K562 (cell line): ENCODE data around the gene EPHB1. TPM values are rescaled to one million over a fixed set of nuclear protein-coding genes. Genes with fewer than 3 reads are reported as not detected.

ENCODE experiments used
- ATAC-seq: fragments of 200-7000 bp; cut with Tn5 transposase; 3 replicates; pipeline ENCODE4 v1.9.1; 2020; ENCODE audit warnings: moderate library complexity
- BruUV-seq: library from RNA; stranded (reverse); fragments of 400-500 nt; replicated peaks from 2 replicates; lab custom pipeline; 2021; lab: Mats Ljungman, UMichigan
- CTCF ChIA-PET: fragments of 300-600 bp; formaldehyde crosslinking; extraction: SDS; loops from one replicate; lab custom pipeline; 2021; ENCODE audit warnings: low intra/inter-chr PET ratio; lab: Yijun Ruan, JAX
- POLR2A ChIA-PET: fragments of 300-600, 350-650 bp; sonication (Branson Sonifier 250); formaldehyde crosslinking; extraction: SDS; loops from one replicate; lab custom pipeline; 2021; ENCODE audit warnings: antibody characterized with exemption, inconsistent platforms; lab: Yijun Ruan, JAX
- DNase-seq, 4 experiments: peaks; one replicate each; pipeline versions ENCODE4 v3.0.0 to v3.0.0-alpha.2; 2011 to 2018; ENCODE audit warnings: low spot score in 3 of 4, mixed read lengths in 3 of 4; ENCODE audit errors: extremely low read depth in 1 of 4
- FAIRE-seq: peaks from 2 replicates; lab custom pipeline; 2011; peaks lifted over from hg19 to GRCh38; lab: Jason Lieb, UNC
- H2AFZ ChIP-seq: 2 replicates; pipeline ENCODE4 v1.6.0; 2011; ENCODE audit warnings: low read depth, low read length, control low read depth, inconsistent platforms
- H3K27ac ChIP-seq: fragments of 200-600 bp; 3 replicates; pipeline ENCODE4 v1.8.0; 2011; ENCODE audit warnings: low read depth, mild to moderate bottlenecking, control low read depth, inconsistent platforms, low read length, moderate library complexity, mixed read lengths; ENCODE audit errors: extremely low read depth
- H3K27me3 ChIP-seq, 2 experiments: fragments of 300-600 bp in 1 of 2; 2 replicates in 1 of 2; 3 replicates in 1 of 2; pipeline versions ENCODE4 v1.6.0 to v1.8.0; 2011; ENCODE audit warnings: inconsistent platforms in 2 of 2, low read length in 2 of 2, mild to moderate bottlenecking in 1 of 2, mixed read lengths in 1 of 2, moderate library complexity in 1 of 2; ENCODE audit not compliant: control insufficient read depth in 2 of 2, insufficient read depth in 2 of 2
- H3K36me3 ChIP-seq: fragments of 300-600 bp; 3 replicates; pipeline ENCODE4 v1.8.0; 2011; ENCODE audit warnings: mild to moderate bottlenecking, low read length, inconsistent platforms; ENCODE audit not compliant: control insufficient read depth, insufficient read depth
- H3K4me1 ChIP-seq, 2 experiments: fragments of 200-600 bp in 1 of 2; replicated peaks in 1 of 2; 2 replicates in 1 of 2; 3 replicates in 1 of 2; pipeline versions ENCODE4 v1.5.1 to v1.8.0; 2011; ENCODE audit warnings: inconsistent platforms in 2 of 2, low read length in 2 of 2, mild to moderate bottlenecking in 1 of 2, mixed read lengths in 1 of 2, moderate library complexity in 1 of 2; ENCODE audit not compliant: control insufficient read depth in 2 of 2, insufficient read depth in 2 of 2
- H3K4me2 ChIP-seq: 2 replicates; pipeline ENCODE4 v1.6.1; 2011; ENCODE audit warnings: low read length, control low read depth, inconsistent platforms, mixed read lengths; ENCODE audit not compliant: insufficient read depth
- H3K4me3 ChIP-seq: fragments of 200-600 bp; sonication (generic), shearing (Covaris generic); 2 replicates; pipeline ENCODE4 v1.5.1; 2016; ENCODE audit warnings: control low read depth, inconsistent platforms
- H3K79me2 ChIP-seq: fragments of 200-600 bp; 3 replicates; pipeline ENCODE4 v1.8.0; 2011; ENCODE audit warnings: low read length, inconsistent platforms; ENCODE audit not compliant: control insufficient read depth, insufficient read depth
- H3K9ac ChIP-seq, 2 experiments: 2 replicates each; pipeline versions ENCODE4 v1.6.0 to v1.6.1; 2011; ENCODE audit warnings: low read depth in 2 of 2, low read length in 2 of 2, control low read depth in 1 of 2, inconsistent platforms in 1 of 2, mild to moderate bottlenecking in 1 of 2, mixed read lengths in 1 of 2; ENCODE audit not compliant: insufficient read depth in 1 of 2
- H3K9me1 ChIP-seq: one replicate; pipeline ENCODE4 v1.6.0; 2011; ENCODE audit warnings: inconsistent platforms, mild to moderate bottlenecking, low read length, moderate library complexity; ENCODE audit not compliant: control insufficient read depth, insufficient read depth
- H3K9me3 ChIP-seq: replicated peaks from 2 replicates; pipeline ENCODE4 v1.5.1; 2011; ENCODE audit warnings: low read depth, low read length, inconsistent platforms; ENCODE audit not compliant: control insufficient read depth, insufficient read depth
- H4K20me1 ChIP-seq: replicated peaks from 2 replicates; pipeline ENCODE4 v1.6.1; 2011; ENCODE audit warnings: low read length, inconsistent platforms, mixed read lengths; ENCODE audit not compliant: control insufficient read depth, insufficient read depth
- CEBPZ ChIP-seq: fragments of 150-350 bp; IDR thresholded peaks from 2 replicates; pipeline ENCODE4 v1.6.1; 2014; ENCODE audit warnings: low read depth, mild to moderate bottlenecking, low read length, borderline replicate concordance
- E2F3 ChIP-seq: fragments of 250-450 bp; sonication (Bioruptor Pico); IDR thresholded peaks from 2 replicates; pipeline ENCODE4 v1.4.0; 2020; ENCODE audit warnings: mild to moderate bottlenecking
- E2F5 ChIP-seq: sonication (generic); formaldehyde crosslinking; IDR thresholded peaks from 2 replicates; pipeline ENCODE4 v1.8.0; 2022; ENCODE audit warnings: mild to moderate bottlenecking, missing genetic modification reagents
- GTF2B ChIP-seq: IDR thresholded peaks from 2 replicates; pipeline ENCODE4 v1.6.1; 2011; ENCODE audit not compliant: insufficient read length; ENCODE audit errors: extremely low read depth
- GTF2E2 ChIP-seq: fragments of 200-800 bp; sonication (Bioruptor generic); IDR thresholded peaks from 2 replicates; pipeline ENCODE4 v1.6.1; 2016; ENCODE audit warnings: missing genetic modification characterization, missing compliant biosample characterization
- JUNB ChIP-seq: fragments of 450-650 bp; formaldehyde crosslinking; conservative IDR thresholded peaks from 2 replicates; pipeline ENCODE4 v1.4.0; 2020; ENCODE audit warnings: mild to moderate bottlenecking
- MTA3 ChIP-seq: fragments of 450-650 bp; formaldehyde crosslinking; IDR thresholded peaks from 2 replicates; pipeline ENCODE4 v1.6.1; 2017; ENCODE audit warnings: mild to moderate bottlenecking, borderline replicate concordance
- MYBL2 ChIP-seq, 2 experiments: fragments of 450-650 bp in 1 of 2; sonication (generic) in 1 of 2; formaldehyde crosslinking in 1 of 2; IDR thresholded peaks; 2 replicates each; pipeline versions ENCODE4 v1.6.1 to v1.8.1; 2017 to 2022; ENCODE audit warnings: borderline replicate concordance in 1 of 2, inconsistent platforms in 1 of 2, low read depth in 1 of 2, mild to moderate bottlenecking in 1 of 2, missing genetic modification reagents in 1 of 2, moderate library complexity in 1 of 2
- POLR2AphosphoS5 ChIP-seq: IDR thresholded peaks from 2 replicates; pipeline ENCODE4 v1.6.1; 2011; ENCODE audit warnings: mild to moderate bottlenecking, low read depth, low read length, moderate library complexity; ENCODE audit not compliant: control insufficient read depth, insufficient read depth
- RBM22 ChIP-seq: fragments of 200-400 bp; formaldehyde crosslinking; IDR thresholded peaks from 2 replicates; pipeline ENCODE4 v1.6.1; 2018; ENCODE audit warnings: low read length, low read depth; ENCODE audit not compliant: poor library complexity, severe bottlenecking
- RNF2 ChIP-seq: sonication (generic); IDR thresholded peaks from 2 replicates; pipeline ENCODE4 v1.6.1; 2016
- TCFL5 ChIP-seq: fragments of 250-450 bp; sonication (Bioruptor Pico); conservative IDR thresholded peaks from 2 replicates; pipeline ENCODE4 v1.6.1; 2021; ENCODE audit warnings: mild to moderate bottlenecking, moderate library complexity, matching md5 sums
- ZC3H11A ChIP-seq: IDR thresholded peaks from 2 replicates; pipeline ENCODE4 v1.6.1; 2012; ENCODE audit warnings: low read depth, low read length, improper control_type of control experiment
- ZFP1 ChIP-seq: fragments of 450-650 bp; formaldehyde crosslinking; IDR thresholded peaks from 2 replicates; pipeline ENCODE4 v1.4.0; 2020; ENCODE audit warnings: mild to moderate bottlenecking, mixed read lengths
- ZFPM2 ChIP-seq: fragments of 250-450 bp; sonication (Bioruptor Pico); IDR thresholded peaks from 2 replicates; pipeline ENCODE4 v1.5.1; 2022; ENCODE audit warnings: mild to moderate bottlenecking
- ZNF280B ChIP-seq: fragments of 250-450 bp; sonication (Bioruptor Pico); IDR thresholded peaks from 2 replicates; pipeline ENCODE4 v1.5.1; 2021; ENCODE audit warnings: mild to moderate bottlenecking
- WGBS: fragments of 100-300 bp; shearing (Covaris generic); methylation state at CpG from one replicate; pipeline ENCODE4 v1.1.6; 2016; ENCODE audit warnings: low coverage, mixed read lengths; ENCODE audit not compliant: insufficient coverage; ENCODE audit errors: missing lambda C conversion rate; 5-methylcytosine and 5-hydroxymethylcytosine counted together
- in situ Hi-C: fragments of 300-500 bp; cut with MboI; formaldehyde crosslinking; loops from 4 replicates; pipeline ENCODE4 v1.15.0; 2018; ENCODE audit warnings: inconsistent platforms, mixed read lengths
- intact Hi-C: fragments of 100-400 bp; cut with micrococcal nuclease; formaldehyde crosslinking; loops from 2 replicates; pipeline ENCODE4 v1.14.2; 2022
- polyA plus RNA-seq, 8 experiments: library from polyadenylated mRNA; depleted of rRNA in 4 of 8; stranded (reverse) in 5 of 8; unstranded in 3 of 8; fragments of >200 nt; fragmentation: Nextera tagmentation in 2 of 8; fragmentation: Illumina TruSeq in 1 of 8; extraction: Ambion mirVana in 2 of 8; extraction: Trizol in 1 of 8; gene quantifications; 2 replicates each; pipeline versions ENCODE4 v1.2.1 to v1.2.3, GENCODE V29; 2011 to 2014; ENCODE audit warnings: inconsistent platforms in 1 of 8, missing spikeins in 1 of 8
- total RNA-seq, 7 experiments: library from RNA; depleted of rRNA in 6 of 7; stranded (reverse); fragments of >200 nt in 6 of 7; fragmentation: Illumina TruSeq in 2 of 7; extraction: Trizol in 2 of 7; gene quantifications; 2 replicates each; pipeline versions ENCODE4 v1.2.1 to v1.2.3, GENCODE V29; 2011 to 2021; ENCODE audit warnings: low replicate concordance in 1 of 7

EPHB1 gene
- total and polyA plus RNA-seq, 9 of the 15 experiments (the other 6 are each of a cell fraction or from before 2014, with no cell fraction given), result 0.29 TPM; not detected in 8

- no peak for ATAC-seq
- no peaks in the 10 kb centered on the region for H3K4me1 ChIP-seq
- H2AFZ ChIP-seq, result no peak overlapping the region
- BruUV-seq, result no TSS peak
- no peaks in the 10 kb centered on the region for H3K36me3 ChIP-seq
- FAIRE-seq, result no peak
- H3K4me2 ChIP-seq, result no peak overlapping the region
- in situ Hi-C loops, result no loop called here
- no peak overlapping the region for H3K4me3 ChIP-seq
- ChIA-PET POLR2A (no interaction called here), CTCF (no interaction called here)
- H4K20me1 ChIP-seq, result no peaks in the 10 kb centered on the region
- 4% methylated on average over 2 of the region's 2 CpGs for whole genome bisulfite sequencing
- no peak overlapping the region for H3K9ac ChIP-seq
- DNase-seq, result no peak
- no peaks in the 10 kb centered on the region for H3K9me3 ChIP-seq
- intact Hi-C loops, result no loop called here
- H3K79me2 ChIP-seq, result no peaks in the 10 kb centered on the region
- no peaks in the 10 kb centered on the region for H3K27me3 ChIP-seq
- no peaks in the 10 kb centered on the region for H3K9me1 ChIP-seq
- no peak overlapping the region for H3K27ac ChIP-seq
- TF ChIP-seq MYBL2 (IDR thresholded peaks at IDR 0.05; ENCODE audit: low read depth) (no peak), MYBL2 (CRISPR knock-in tag; IDR thresholded peaks at IDR 0.05; ENCODE audit: borderline replicate concordance) (no peak), TCFL5 (no peak), RNF2 (no peak), JUNB (CRISPR knock-in tag) (no peak), GTF2E2 (tag) (no peak), ZFP1 (CRISPR knock-in tag) (no peak), RBM22 (no peak), MTA3 (no peak), E2F5 (CRISPR knock-in tag) (no peak), POLR2AphosphoS5 (no peak), ZFPM2 (CRISPR knock-in tag) (no peak), CEBPZ (no peak), ZNF280B (CRISPR knock-in tag) (no peak), ZC3H11A (no peak), E2F3 (CRISPR knock-in tag) (no peak), GTF2B (no peak)
These were observed 283.2 kb downstream of the EPHB1 start for GRCh38 chr3:135078283-135078682.
